ENCODE data around the gene ASB8.
"Not testable (repeated sequence)": the region's sequence is repeated elsewhere in the genome, so short reads cannot be mapped to it uniquely, and the experiment has no call there.

ASB8 gene

GRCh38 chr12:48182631-48183030 is 25.3 kb upstream of the ASB8 start:
- no peak for DNase-seq (ENCODE audit: low read depth)

- no peak for DNase-seq (ENCODE audit: low read depth)
Observed at GRCh38 chr12:48180857-48181495, 23.7 kb upstream of the ASB8 start.

- no peak for DNase-seq (ENCODE audit: low read depth)
Observed at GRCh38 chr12:48180424-48180823, 23.1 kb upstream of the ASB8 start.

- DNase-seq (ENCODE audit: low read depth): no peak
Observed at GRCh38 chr12:48179466-48179865, 22.2 kb upstream of the ASB8 start.

GRCh38 chr12:48177982-48178381 is 20.7 kb upstream of the ASB8 start:
- DNase-seq (ENCODE audit: low read depth): no peak

GRCh38 chr12:48176417-48176751 is 19.1 kb upstream of the ASB8 start:
- DNase-seq (ENCODE audit: low read depth): no peak

- no peak for DNase-seq (ENCODE audit: low read depth)
Observed at GRCh38 chr12:48175613-48176416, 18.5 kb upstream of the ASB8 start.

- DNase-seq (ENCODE audit: low read depth): no peak
Observed at GRCh38 chr12:48169011-48169410, 11.7 kb upstream of the ASB8 start.

GRCh38 chr12:48165089-48165981 is 8.0 kb upstream of the ASB8 start:
- no peak for DNase-seq (ENCODE audit: low read depth)

GRCh38 chr12:48164451-48164850 is 7.1 kb upstream of the ASB8 start:
- DNase-seq (ENCODE audit: low read depth): no peak

GRCh38 chr12:48163150-48163747 is 5.9 kb upstream of the ASB8 start:
- DNase-seq (ENCODE audit: low read depth): no peak

GRCh38 chr12:48160807-48161206 is 3.5 kb upstream of the ASB8 start:
- no peak for DNase-seq (ENCODE audit: low read depth)

- DNase-seq (ENCODE audit: low read depth): no peak
Observed at GRCh38 chr12:48160046-48160445, 2.7 kb upstream of the ASB8 start.

GRCh38 chr12:48157889-48158370 is 615 bp upstream of the ASB8 start:
- no peak for DNase-seq (ENCODE audit: low read depth)

GRCh38 chr12:48156652-48157017 is 680 bp downstream of the ASB8 start:
- no peak for DNase-seq (ENCODE audit: low read depth)

GRCh38 chr12:48155786-48156185 is 1.5 kb downstream of the ASB8 start:
- DNase-seq (ENCODE audit: low read depth): not testable (repeated sequence)

- no peak for DNase-seq (ENCODE audit: low read depth)
Observed at GRCh38 chr12:48151103-48151771, 6.1 kb downstream of the ASB8 start.

- no peak for DNase-seq (ENCODE audit: low read depth)
Observed at GRCh38 chr12:48145981-48146380, 11.3 kb downstream of the ASB8 start.

GRCh38 chr12:48143898-48144297 is 13.4 kb downstream of the ASB8 start:
- DNase-seq (ENCODE audit: low read depth): no peak

- no peak for DNase-seq (ENCODE audit: low read depth)
Observed at GRCh38 chr12:48142818-48143674, 14.3 kb downstream of the ASB8 start.

GRCh38 chr12:48135027-48135426 is 22.3 kb downstream of the ASB8 start:
- no peak for DNase-seq (ENCODE audit: low read depth)
